ENCODE measurements around the gene CELF4.
A peak's percentile ranks its signal among the peaks of the same experiment; 100 is the strongest.

GRCh38 chr18:37521510-37522465, 43.8 kb downstream of the CELF4 start:
- peak; percentile 93 for TF ChIP-seq GATA2 (IDR thresholded peaks at IDR 0.05; ENCODE audit: low read depth, low read length)
- TF ChIP-seq GATA3 (IDR thresholded peaks at IDR 0.05; ENCODE audit: low read depth, low read length): peak; percentile 83

All from SH-SY5Y (cell line).